Measurements from ENCODE around the gene HDLBP.

Gene HDLBP, protein sequence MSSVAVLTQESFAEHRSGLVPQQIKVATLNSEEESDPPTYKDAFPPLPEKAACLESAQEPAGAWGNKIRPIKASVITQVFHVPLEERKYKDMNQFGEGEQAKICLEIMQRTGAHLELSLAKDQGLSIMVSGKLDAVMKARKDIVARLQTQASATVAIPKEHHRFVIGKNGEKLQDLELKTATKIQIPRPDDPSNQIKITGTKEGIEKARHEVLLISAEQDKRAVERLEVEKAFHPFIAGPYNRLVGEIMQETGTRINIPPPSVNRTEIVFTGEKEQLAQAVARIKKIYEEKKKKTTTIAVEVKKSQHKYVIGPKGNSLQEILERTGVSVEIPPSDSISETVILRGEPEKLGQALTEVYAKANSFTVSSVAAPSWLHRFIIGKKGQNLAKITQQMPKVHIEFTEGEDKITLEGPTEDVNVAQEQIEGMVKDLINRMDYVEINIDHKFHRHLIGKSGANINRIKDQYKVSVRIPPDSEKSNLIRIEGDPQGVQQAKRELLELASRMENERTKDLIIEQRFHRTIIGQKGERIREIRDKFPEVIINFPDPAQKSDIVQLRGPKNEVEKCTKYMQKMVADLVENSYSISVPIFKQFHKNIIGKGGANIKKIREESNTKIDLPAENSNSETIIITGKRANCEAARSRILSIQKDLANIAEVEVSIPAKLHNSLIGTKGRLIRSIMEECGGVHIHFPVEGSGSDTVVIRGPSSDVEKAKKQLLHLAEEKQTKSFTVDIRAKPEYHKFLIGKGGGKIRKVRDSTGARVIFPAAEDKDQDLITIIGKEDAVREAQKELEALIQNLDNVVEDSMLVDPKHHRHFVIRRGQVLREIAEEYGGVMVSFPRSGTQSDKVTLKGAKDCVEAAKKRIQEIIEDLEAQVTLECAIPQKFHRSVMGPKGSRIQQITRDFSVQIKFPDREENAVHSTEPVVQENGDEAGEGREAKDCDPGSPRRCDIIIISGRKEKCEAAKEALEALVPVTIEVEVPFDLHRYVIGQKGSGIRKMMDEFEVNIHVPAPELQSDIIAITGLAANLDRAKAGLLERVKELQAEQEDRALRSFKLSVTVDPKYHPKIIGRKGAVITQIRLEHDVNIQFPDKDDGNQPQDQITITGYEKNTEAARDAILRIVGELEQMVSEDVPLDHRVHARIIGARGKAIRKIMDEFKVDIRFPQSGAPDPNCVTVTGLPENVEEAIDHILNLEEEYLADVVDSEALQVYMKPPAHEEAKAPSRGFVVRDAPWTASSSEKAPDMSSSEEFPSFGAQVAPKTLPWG (N-terminal part only)

DNA sequence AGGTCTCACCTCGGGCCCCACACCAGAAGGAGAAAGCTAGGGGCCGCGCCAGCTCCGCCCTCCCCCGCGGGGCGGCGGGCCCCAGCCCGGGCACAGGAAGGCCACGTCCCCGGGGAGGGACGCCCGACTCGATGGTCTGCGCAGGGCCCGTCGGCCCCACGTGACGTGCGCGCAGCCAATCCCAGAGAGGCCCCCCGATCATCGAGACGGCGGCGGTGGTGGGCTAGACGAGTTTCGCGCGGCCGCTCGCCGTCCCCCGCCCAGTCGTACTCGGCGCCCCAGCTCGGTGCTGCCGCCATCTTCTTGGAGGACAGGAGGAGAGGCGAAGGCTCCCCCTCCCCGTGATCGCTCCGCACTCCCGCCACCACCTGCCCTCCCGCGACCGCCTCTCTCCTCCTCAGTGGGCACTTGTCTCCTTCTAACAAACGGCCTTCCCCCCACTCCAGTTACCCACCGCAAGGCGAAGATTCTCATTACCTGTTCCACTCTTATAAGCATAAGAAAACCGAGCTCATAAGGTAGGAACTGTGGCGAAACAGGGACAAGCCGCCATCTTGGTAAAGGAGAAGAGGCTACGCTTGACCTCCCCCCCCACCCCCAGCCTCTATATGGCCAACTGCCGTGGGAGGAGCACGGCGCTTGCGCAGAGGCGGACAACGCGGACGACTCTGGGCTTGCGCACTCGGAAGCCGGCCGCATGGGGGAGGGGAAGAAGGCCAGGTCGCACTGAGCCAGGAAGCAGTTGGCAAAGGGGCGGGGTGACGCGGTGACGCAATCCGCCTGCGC, at the start of gene HDLBP:
Gene HDLBP (minus strand): TSS at position 580 of the 786 bp plus-strand sequence. CDS start 48,803 bp downstream, outside the sequence.
- peak; percentile 98 for DNase-seq (ENCODE audit: low spot score)

DNA sequence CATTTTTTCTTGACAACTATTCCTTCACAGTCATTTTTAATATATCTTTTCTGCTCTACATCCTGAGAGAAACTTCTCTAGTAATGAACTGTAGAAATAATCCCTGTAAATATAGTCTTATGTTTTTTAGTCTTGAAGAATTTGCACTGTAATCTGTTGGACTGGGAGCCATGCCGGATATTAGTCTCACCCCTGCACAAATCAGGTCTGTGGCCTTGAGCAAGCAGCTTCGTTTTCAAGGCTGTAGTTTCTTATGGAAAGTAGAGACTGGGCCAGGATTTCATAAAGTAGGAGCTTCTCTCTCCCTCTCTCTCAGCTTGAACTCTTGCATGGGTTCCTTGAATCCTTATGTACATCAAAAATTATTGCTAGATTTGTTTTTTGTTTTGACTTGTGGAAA, 49.3 kb upstream of the HDLBP start:
- no peak for DNase-seq (ENCODE audit: low spot score)

DNA sequence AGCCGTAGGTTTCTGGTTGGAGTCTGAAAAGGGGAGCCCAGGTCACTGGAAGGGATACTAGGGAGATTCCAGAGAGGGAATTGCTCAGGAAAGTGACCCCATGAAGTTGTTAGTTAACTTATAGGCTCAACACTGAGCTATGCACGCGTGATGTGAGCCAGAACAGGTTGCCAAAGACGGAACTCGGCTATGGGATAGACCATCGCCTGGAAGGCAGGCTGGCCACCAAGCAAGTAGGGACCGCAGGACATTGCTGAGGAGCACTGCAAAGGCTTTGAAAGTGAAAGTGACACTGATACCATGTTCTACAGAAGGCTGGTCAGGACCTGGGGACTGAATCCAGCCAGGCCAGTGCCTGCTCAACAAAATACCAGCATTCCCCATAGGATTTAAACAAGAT, 48.0 kb upstream of the HDLBP start:
- no peak for DNase-seq (ENCODE audit: low spot score)

DNA sequence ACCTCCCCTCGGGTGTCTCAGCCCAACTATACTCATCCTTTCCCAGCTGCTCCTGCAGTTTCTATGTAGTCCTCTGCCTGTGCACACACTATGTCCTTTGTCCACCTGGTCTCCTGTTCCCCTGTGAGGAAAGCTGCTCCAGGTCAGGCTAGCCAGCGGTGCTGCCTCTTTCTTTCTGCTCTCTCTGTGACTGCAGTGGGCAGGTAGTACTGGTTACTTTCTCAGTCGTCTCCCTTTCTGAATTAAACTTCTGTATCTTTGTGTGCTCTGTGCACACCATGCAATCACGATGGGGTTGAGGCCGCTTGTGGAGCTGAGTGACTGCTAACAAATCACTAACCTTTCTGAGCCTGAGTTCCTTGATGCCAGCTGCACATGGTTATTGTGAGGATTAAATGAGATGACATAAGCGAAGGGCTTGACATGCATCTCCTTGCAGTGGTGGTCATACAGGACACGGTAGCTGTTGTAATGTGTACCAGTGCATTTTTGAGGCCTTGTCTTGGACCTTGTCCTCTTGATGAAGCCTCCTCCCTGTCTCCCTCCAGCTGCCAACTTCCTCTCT, 44.1 kb upstream of the HDLBP start:
- DNase-seq (ENCODE audit: low spot score) = no peak

DNA sequence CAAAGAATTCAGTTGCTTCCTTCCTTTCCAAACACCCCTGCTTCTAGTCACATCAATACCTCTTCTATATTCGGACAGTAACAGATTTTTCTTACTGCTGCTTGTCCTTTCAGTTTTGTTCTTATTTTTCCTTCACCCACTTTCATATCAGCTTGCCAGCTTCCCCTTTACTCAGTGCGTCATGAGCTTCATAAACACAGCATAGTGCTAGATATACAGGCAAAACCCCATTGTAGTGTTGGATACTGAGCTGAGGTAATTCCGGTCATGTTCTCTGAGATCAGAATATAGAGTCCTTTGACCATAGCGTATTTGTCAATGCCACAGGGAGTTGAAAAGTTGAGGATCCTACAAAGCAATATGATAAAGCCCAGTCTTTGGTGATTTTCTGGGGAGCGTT, 43.0 kb upstream of the HDLBP start:
- DNase-seq (ENCODE audit: low spot score) = no peak

DNA sequence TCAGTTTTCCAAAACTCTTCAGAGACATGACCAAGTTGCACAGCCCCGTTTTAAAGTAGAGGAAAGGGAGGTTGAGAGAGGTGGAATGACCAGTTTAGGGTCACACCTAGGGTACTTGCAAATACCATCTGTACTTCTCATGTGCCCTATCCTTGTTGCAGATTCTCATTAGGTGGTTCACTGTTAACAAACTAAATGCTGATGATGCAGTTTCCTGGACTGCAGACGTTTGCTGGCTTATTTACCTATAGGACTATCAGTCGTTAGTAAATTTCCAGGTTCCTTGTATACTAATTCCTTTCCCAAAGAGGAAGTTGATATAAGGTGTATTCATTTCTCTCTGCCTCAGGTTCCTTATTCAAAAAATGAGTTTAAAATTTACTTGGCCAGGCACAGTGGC, 42.1 kb upstream of the HDLBP start:
- DNase-seq (ENCODE audit: low spot score) = no peak

DNA sequence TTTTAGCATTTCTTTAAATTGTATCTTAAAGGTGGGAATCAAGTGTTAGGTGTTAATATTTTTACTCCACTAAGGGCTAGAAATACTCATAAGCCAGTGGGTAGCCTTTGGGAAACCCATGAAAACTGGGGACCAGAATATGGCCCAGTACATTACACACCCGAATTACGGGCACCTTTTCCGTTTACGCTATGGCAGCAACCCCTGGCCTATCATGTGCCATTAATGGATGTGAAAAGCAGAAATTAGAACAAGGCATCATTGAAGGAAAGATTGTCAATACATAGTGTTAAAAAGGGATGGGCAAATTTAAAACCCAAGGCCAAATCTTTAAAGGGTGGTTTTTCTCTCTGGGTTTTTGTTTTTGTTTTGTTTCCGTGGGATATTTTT, 41.4 kb upstream of the HDLBP start:
- DNase-seq (ENCODE audit: low spot score) = no peak

DNA sequence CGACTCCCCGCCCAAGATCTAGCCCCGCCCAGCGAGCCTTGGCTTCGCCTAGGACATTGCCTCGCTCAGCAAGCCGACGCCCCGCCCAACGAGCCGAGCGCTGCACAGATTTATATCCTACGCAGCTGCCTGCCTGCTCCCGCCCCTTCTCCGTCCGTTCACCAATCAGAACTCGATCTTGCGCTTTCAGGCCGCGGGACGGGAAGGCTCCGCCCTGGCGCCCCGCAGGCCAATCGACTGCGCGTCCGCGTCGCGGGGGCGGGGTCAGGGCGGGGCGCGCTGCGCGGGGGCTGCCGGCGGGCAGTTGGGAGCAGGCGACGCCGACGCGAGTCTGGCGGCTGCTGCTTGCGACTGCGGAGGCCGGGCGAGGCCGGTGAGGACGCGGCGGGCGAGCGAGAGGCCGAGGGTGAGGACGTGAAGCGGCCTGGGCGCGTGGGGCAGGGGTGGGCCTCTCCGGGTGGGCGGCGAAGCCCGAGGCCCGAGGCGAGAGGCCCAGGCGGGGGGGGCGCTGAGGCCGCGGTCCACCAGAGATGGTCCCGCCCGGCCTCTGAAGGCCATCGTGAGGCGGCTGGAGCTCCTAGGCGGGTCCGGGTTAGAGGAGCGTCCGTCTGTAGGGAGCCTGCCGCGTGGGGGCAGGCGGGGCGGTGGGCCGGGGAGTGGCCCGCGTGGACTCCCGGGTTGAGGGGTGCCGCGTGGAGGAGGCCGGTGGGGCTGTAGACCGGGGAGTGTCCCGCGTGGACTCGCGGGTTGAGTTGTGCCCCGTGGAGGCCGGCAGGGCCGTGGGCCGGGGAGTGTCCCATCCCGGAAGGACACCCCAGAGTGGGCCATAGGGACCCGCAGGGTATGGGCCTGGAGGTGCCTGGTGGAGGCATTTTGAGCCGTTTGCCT, 40.8 kb upstream of the HDLBP start, which contains the start of gene FARP2:
Gene FARP2 (plus strand): TSS at position 303 of the 888 bp plus-strand sequence. CDS start 16,823 bp downstream, outside the sequence.
- peak; percentile 95 for DNase-seq (ENCODE audit: low spot score)

DNA sequence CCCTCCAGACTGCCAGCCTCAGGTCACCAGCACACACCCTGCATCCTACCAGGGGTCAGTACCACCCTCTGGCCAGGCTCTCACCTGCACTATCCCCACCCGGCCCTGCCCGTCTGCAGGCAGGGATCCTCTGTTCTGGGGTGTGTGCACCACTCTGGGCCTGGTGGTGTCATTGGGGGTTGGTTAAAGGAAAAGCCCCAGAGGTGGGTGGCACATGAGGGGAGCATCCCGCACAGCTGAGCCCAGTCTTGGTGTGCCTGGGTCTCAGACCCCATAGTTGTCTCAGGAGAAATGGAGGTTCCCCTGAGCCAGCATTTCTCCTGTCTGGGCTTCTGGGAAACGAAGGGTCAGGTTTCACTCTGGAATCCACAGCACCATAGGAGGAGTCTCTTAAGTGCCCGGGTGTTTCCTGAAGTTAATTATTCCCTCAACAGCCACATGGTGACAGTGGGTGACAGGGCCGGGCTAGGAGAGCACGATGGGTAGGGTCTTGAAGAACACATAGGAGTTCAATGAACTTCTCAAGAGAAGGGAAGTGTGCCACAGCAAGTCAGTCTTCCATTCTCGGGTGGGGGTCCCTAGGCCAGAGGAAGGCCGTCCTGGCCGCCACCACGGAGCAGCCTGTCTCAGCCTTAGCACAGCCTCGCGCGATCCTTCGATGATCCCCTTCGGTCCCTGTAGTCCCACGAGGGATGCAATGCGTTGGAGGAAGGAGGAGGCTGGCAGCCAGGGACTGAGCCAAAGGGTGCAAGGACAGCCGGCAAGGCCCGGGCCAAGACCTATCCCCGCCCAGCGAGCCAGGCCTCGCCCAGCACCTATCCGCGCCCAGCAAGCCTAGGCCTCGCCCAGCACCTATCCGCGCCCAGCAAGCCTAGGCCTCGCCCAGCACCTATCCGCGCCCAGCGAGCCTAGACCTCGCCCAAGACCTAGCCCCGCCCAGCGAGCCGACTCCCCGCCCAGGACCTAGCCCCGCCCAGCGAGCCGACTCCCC, 39.5 kb upstream of the HDLBP start:
- peak; percentile 83 for DNase-seq (ENCODE audit: low spot score)

DNA sequence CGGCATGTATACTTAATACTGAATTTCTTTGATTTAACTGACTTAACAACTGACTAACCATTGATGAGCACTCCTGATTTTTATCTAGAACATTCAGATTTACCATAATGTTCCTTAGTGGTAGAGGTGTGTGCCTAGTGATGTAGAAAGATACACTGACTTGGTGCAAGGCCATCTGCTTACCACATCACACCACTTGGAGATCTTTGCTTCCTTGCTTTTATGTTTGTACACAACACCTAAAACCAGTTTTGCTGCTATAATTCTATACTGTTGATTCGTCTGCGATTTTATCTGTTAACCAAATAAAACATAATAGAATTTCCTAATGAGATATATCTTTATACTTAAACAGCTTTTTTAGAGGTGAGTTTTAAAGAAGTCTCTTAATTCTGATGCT, 36.8 kb upstream of the HDLBP start:
- DNase-seq (ENCODE audit: low spot score) = no peak

DNA sequence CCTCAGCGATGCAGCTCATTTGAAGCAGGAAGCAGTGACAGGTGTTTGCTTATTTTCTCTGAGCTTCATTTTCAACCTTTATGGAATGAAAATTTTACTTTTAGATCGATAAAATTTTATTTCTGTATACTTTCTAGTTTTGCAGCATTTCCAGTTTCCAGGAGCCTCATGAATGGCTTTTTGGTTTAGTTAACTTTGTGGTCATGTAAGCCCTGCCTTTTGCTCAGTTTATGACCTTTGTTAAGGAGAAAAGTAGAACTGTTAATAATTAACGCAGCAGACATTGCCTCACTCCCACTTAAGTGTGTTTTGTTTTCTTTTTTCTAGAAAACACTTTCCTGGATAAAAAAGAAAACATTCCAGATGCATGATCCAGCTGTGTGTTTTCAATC, 36.2 kb upstream of the HDLBP start:
- no peak for DNase-seq (ENCODE audit: low spot score)

DNA sequence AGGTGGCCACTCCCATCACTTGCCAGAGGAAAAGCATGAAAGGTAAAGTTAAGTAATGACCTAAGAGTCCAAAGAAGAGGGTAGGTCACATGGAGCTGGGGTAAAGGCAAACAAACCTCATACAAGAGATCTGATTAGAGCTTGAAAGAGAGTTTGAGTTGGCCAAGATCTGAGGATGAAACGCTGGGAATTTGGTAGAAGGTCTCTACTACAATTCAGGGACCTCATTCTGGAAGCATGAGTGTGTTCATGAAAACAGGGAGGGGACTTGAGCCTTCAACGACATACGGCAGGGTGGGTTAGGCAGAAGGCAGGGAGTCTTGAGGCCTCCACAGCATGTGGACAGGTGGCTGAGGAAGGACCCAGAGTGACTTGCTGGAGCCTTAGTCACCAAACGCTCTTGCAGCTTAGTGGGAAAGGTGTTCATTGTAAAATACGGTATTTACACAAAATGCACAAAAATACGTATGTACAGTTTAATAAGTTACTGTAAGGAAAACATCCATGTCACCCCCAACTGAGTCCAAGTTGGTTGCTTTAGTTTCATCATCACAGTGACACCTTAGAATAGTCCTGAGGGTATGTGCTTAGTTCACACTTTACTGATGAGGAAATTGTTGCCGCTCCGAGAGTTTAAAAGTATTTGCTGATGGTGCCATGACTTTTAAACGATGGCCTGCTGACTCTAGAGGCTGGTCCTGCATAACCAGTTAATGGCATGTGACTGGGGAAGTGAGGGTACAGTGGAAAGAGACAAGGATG, 35.6 kb upstream of the HDLBP start:
- DNase-seq (ENCODE audit: low spot score) = no peak

DNA sequence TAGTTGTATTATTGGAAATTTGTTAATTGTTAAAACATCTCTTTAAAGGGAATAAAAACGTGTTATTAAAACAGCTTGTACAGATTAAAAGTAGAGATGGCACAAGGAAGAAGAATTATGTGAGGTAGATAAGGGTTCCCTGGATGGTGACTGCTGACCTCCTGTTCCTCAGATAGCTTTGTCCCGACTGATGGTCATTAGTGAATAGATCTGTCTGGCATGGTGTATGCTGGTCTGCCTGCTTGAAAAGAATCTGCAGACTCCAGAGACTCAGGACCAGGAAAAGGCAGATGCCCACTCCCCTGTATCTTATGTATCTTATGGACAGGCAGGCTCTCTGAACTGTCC, 35.0 kb upstream of the HDLBP start:
- no peak for DNase-seq (ENCODE audit: low spot score)

DNA sequence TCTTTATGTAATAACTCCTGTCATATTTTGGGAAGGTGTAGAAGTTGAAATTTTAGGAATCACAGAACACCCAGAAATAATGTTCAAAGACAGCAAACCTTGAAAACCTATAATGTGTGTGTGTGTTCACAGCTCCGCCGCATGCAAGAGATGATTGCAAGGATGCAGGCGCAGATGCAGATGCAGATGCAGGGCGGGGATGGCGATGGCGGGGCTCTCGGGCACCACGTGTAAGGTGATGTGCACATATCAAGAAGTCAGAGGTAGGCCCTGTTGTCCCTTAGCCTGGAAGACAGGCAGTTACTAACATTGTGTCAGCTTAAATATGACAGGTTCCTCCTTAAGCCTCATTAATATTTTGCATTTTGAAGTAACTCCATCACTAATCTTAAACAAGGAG, 34.5 kb upstream of the HDLBP start:
- no peak for DNase-seq (ENCODE audit: low spot score)

DNA sequence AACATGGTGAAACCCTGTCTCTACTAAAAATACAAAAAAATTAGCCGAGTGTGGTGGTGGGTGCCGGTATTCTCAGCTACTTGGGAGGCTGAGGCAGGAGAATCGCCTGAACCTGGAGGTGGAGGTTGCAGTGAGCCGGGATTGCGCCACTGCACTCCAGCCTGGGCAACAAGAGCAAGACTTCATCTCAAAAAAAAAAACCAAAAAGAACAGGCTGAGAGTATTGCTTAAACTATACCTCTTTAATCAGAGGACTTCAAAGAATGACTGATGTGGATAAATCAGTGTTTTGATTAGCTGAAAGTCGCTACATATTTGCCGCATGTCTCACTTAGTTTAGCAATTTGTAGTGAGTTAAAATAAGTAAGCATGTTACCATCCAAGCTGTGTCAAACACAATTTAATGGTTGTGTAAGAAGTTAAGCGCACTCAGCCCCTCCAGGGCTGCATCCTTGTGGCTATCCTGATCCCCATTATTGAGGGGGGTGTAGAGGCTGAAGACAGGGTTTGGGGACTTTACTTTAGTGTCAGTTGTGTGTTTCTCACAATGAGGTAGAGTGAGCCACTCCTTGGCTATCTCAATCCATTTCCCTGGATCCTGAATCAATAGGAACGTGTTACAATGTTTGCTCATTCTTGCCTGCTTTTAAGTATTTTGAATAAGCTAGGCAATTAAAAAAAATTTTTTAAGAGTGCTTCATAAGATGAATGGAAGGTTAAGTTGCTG, 29.6 kb upstream of the HDLBP start:
- no peak for DNase-seq (ENCODE audit: low spot score)

DNA sequence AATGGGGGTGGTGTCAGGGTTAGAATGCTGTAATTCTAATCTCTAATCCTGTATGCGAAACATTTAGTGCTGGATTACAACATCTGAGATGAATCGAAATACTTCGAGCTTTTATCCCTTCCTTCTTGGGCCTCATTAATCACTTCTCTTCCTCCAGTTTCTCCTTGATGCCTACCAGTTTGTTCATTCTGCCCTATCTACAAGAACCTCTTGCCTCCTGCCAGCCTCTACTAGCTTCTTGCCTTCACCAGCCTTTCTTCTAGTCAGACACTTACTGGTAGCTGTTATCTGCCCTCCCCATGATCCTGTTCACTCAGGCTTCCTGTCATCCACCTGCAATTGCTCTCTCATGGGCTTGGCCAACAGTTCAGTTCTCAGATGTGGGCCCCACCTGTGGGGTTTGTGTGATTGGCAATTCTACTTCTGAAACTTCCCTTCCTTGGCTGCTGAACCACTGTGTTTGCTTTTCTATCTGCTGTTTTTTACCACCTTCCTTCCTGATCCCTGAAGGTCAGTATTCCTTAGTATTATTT, 25.2 kb upstream of the HDLBP start:
- no peak for DNase-seq (ENCODE audit: low spot score)

Data from D341Med (cell line).